K562 (cell line): ENCODE data around the gene LRRK1. TPM values are rescaled to one million over a fixed set of nuclear protein-coding genes. Genes with fewer than 3 reads are reported as not detected.

Experiments used
- ATAC-seq: fragments of 200-7000 bp; cut with Tn5 transposase; 3 replicates; pipeline ENCODE4 v1.9.1; 2020; ENCODE audit warnings: moderate library complexity
- BruUV-seq: library from RNA; stranded (reverse); fragments of 400-500 nt; replicated peaks from 2 replicates; lab custom pipeline; 2021; lab: Mats Ljungman, UMichigan
- CTCF ChIA-PET: fragments of 300-600 bp; formaldehyde crosslinking; extraction: SDS; loops from one replicate; lab custom pipeline; 2021; ENCODE audit warnings: low intra/inter-chr PET ratio; lab: Yijun Ruan, JAX
- POLR2A ChIA-PET: fragments of 300-600, 350-650 bp; sonication (Branson Sonifier 250); formaldehyde crosslinking; extraction: SDS; loops from one replicate; lab custom pipeline; 2021; ENCODE audit warnings: antibody characterized with exemption, inconsistent platforms; lab: Yijun Ruan, JAX
- DNase-seq, 4 experiments: peaks; one replicate each; pipeline versions ENCODE4 v3.0.0 to v3.0.0-alpha.2; 2011 to 2018; ENCODE audit warnings: low spot score in 3 of 4, mixed read lengths in 3 of 4; ENCODE audit errors: extremely low read depth in 1 of 4
- FAIRE-seq: peaks from 2 replicates; lab custom pipeline; 2011; peaks lifted over from hg19 to GRCh38; lab: Jason Lieb, UNC
- H2AFZ ChIP-seq: 2 replicates; pipeline ENCODE4 v1.6.0; 2011; ENCODE audit warnings: low read depth, low read length, control low read depth, inconsistent platforms
- H3K27ac ChIP-seq: fragments of 200-600 bp; 3 replicates; pipeline ENCODE4 v1.8.0; 2011; ENCODE audit warnings: low read depth, mild to moderate bottlenecking, control low read depth, inconsistent platforms, low read length, moderate library complexity, mixed read lengths; ENCODE audit errors: extremely low read depth
- H3K27me3 ChIP-seq, 2 experiments: fragments of 300-600 bp in 1 of 2; 2 replicates in 1 of 2; 3 replicates in 1 of 2; pipeline versions ENCODE4 v1.6.0 to v1.8.0; 2011; ENCODE audit warnings: inconsistent platforms in 2 of 2, low read length in 2 of 2, mild to moderate bottlenecking in 1 of 2, mixed read lengths in 1 of 2, moderate library complexity in 1 of 2; ENCODE audit not compliant: control insufficient read depth in 2 of 2, insufficient read depth in 2 of 2
- H3K36me3 ChIP-seq: fragments of 300-600 bp; 3 replicates; pipeline ENCODE4 v1.8.0; 2011; ENCODE audit warnings: mild to moderate bottlenecking, low read length, inconsistent platforms; ENCODE audit not compliant: control insufficient read depth, insufficient read depth
- H3K4me1 ChIP-seq, 2 experiments: fragments of 200-600 bp in 1 of 2; replicated peaks in 1 of 2; 2 replicates in 1 of 2; 3 replicates in 1 of 2; pipeline versions ENCODE4 v1.5.1 to v1.8.0; 2011; ENCODE audit warnings: inconsistent platforms in 2 of 2, low read length in 2 of 2, mild to moderate bottlenecking in 1 of 2, mixed read lengths in 1 of 2, moderate library complexity in 1 of 2; ENCODE audit not compliant: control insufficient read depth in 2 of 2, insufficient read depth in 2 of 2
- H3K4me2 ChIP-seq: 2 replicates; pipeline ENCODE4 v1.6.1; 2011; ENCODE audit warnings: low read length, control low read depth, inconsistent platforms, mixed read lengths; ENCODE audit not compliant: insufficient read depth
- H3K4me3 ChIP-seq: fragments of 200-600 bp; sonication (generic), shearing (Covaris generic); 2 replicates; pipeline ENCODE4 v1.5.1; 2016; ENCODE audit warnings: control low read depth, inconsistent platforms
- H3K79me2 ChIP-seq: fragments of 200-600 bp; 3 replicates; pipeline ENCODE4 v1.8.0; 2011; ENCODE audit warnings: low read length, inconsistent platforms; ENCODE audit not compliant: control insufficient read depth, insufficient read depth
- H3K9ac ChIP-seq, 2 experiments: 2 replicates each; pipeline versions ENCODE4 v1.6.0 to v1.6.1; 2011; ENCODE audit warnings: low read depth in 2 of 2, low read length in 2 of 2, control low read depth in 1 of 2, inconsistent platforms in 1 of 2, mild to moderate bottlenecking in 1 of 2, mixed read lengths in 1 of 2; ENCODE audit not compliant: insufficient read depth in 1 of 2
- H3K9me1 ChIP-seq: one replicate; pipeline ENCODE4 v1.6.0; 2011; ENCODE audit warnings: inconsistent platforms, mild to moderate bottlenecking, low read length, moderate library complexity; ENCODE audit not compliant: control insufficient read depth, insufficient read depth
- H3K9me3 ChIP-seq: replicated peaks from 2 replicates; pipeline ENCODE4 v1.5.1; 2011; ENCODE audit warnings: low read depth, low read length, inconsistent platforms; ENCODE audit not compliant: control insufficient read depth, insufficient read depth
- H4K20me1 ChIP-seq: replicated peaks from 2 replicates; pipeline ENCODE4 v1.6.1; 2011; ENCODE audit warnings: low read length, inconsistent platforms, mixed read lengths; ENCODE audit not compliant: control insufficient read depth, insufficient read depth
- ARHGAP35 ChIP-seq: fragments of 450-650 bp; IDR thresholded peaks from 2 replicates; pipeline ENCODE4 v1.6.1; 2018; ENCODE audit not compliant: partially characterized antibody
- SFPQ ChIP-seq: fragments of 200-400 bp; formaldehyde crosslinking; IDR thresholded peaks from 2 replicates; pipeline ENCODE4 v1.6.1; 2017; ENCODE audit warnings: mild to moderate bottlenecking, low read depth, low read length, moderate library complexity
- TCF7 ChIP-seq: sonication (generic); IDR thresholded peaks from 2 replicates; pipeline ENCODE4 v1.6.1; 2016; ENCODE audit warnings: antibody characterized with exemption, borderline replicate concordance
- ZBED1 ChIP-seq: IDR thresholded peaks from 2 replicates; pipeline ENCODE4 v1.6.1; 2014
- ZZZ3 ChIP-seq: fragments of 450-650 bp; IDR thresholded peaks from 2 replicates; pipeline ENCODE4 v1.6.1; 2016; ENCODE audit warnings: antibody characterized with exemption, mild to moderate bottlenecking, moderate library complexity
- WGBS: fragments of 100-300 bp; shearing (Covaris generic); methylation state at CpG from one replicate; pipeline ENCODE4 v1.1.6; 2016; ENCODE audit warnings: low coverage, mixed read lengths; ENCODE audit not compliant: insufficient coverage; ENCODE audit errors: missing lambda C conversion rate; 5-methylcytosine and 5-hydroxymethylcytosine counted together
- in situ Hi-C: fragments of 300-500 bp; cut with MboI; formaldehyde crosslinking; loops from 4 replicates; pipeline ENCODE4 v1.15.0; 2018; ENCODE audit warnings: inconsistent platforms, mixed read lengths
- intact Hi-C: fragments of 100-400 bp; cut with micrococcal nuclease; formaldehyde crosslinking; loops from 2 replicates; pipeline ENCODE4 v1.14.2; 2022
- polyA plus RNA-seq, 8 experiments: library from polyadenylated mRNA; depleted of rRNA in 4 of 8; stranded (reverse) in 5 of 8; unstranded in 3 of 8; fragments of >200 nt; fragmentation: Nextera tagmentation in 2 of 8; fragmentation: Illumina TruSeq in 1 of 8; extraction: Ambion mirVana in 2 of 8; extraction: Trizol in 1 of 8; gene quantifications; 2 replicates each; pipeline versions ENCODE4 v1.2.1 to v1.2.3, GENCODE V29; 2011 to 2014; ENCODE audit warnings: inconsistent platforms in 1 of 8, missing spikeins in 1 of 8
- total RNA-seq, 7 experiments: library from RNA; depleted of rRNA in 6 of 7; stranded (reverse); fragments of >200 nt in 6 of 7; fragmentation: Illumina TruSeq in 2 of 7; extraction: Trizol in 2 of 7; gene quantifications; 2 replicates each; pipeline versions ENCODE4 v1.2.1 to v1.2.3, GENCODE V29; 2011 to 2021; ENCODE audit warnings: low replicate concordance in 1 of 7

The LRRK1 gene
- total and polyA plus RNA-seq, 9 of the 15 experiments (the other 6 are each of a cell fraction or from before 2014, with no cell fraction given), result 0.01 to 1.5 (median 0.11) TPM

- Histone ChIP-seq H3K27me3 (peaks cover 3 to 15% of the 10 kb centered on the region in 2 experiments; a peak in 3 of 5 replicates), H3K27ac (no peak overlapping the region), H3K4me1 (no peaks in the 10 kb centered on the region), H3K4me3 (no peak overlapping the region), H3K79me2 (no peaks in the 10 kb centered on the region), H4K20me1 (no peaks in the 10 kb centered on the region), H3K9ac (no peak overlapping the region)
- ATAC-seq (no peak), DNase-seq (no peak), FAIRE-seq (no peak)
- TF ChIP-seq ZBED1 (no peak), TCF7 (no peak), SFPQ (no peak), ZZZ3 (no peak), ARHGAP35 (no peak)
- TF ChIP-seq, all 486 proteins: peak for 0
- H3K9me1 ChIP-seq, result no peaks in the 10 kb centered on the region
- no peak overlapping the region for H3K4me2 ChIP-seq
- no peaks in the 10 kb centered on the region for H3K9me3 ChIP-seq
- ChIA-PET POLR2A (no interaction called here), CTCF (no interaction called here)
- in situ Hi-C loops, result no loop called here
- no peaks in the 10 kb centered on the region for H3K36me3 ChIP-seq
- no peak overlapping the region for H2AFZ ChIP-seq
- 0% methylated on average over 4 of the region's 4 CpGs for WGBS
- no TSS peak for BruUV-seq
- intact Hi-C loops, result no loop called here
These were observed 66.2 kb downstream of the LRRK1 start for GRCh38 chr15:100985401-100985800.
